BJ (cell line): ENCODE results near the gene KCTD17. TPM values are rescaled to one million over a fixed set of nuclear protein-coding genes. Genes with fewer than 3 reads are reported as not detected.

Source experiments
- CTCF ChIA-PET: fragments of 350-600 bp; formaldehyde crosslinking; extraction: SDS; loops from one replicate; lab custom pipeline; 2021; ENCODE audit warnings: antibody characterized with exemption, inconsistent platforms; lab: Yijun Ruan, JAX
- POLR2A ChIA-PET: fragments of 300-600 bp; sonication (Branson Sonifier 250); formaldehyde crosslinking; extraction: SDS; loops from one replicate; lab custom pipeline; 2021; ENCODE audit warnings: antibody characterized with exemption; lab: Charles Lee
- DNase-seq: peaks from one replicate; pipeline ENCODE4 v3.0.0-alpha.2; 2011; ENCODE audit warnings: low read depth
- H3K27me3 ChIP-seq: 2 replicates; pipeline ENCODE4 v1.6.0; 2011; ENCODE audit warnings: low read length; ENCODE audit not compliant: control insufficient read depth, insufficient read depth
- H3K36me3 ChIP-seq: 2 replicates; pipeline ENCODE4 v1.5.1; 2011; ENCODE audit warnings: low read length; ENCODE audit not compliant: control insufficient read depth, insufficient read depth
- H3K4me3 ChIP-seq: 2 replicates; pipeline ENCODE4 v1.5.1; 2011; ENCODE audit warnings: low read depth, mild to moderate bottlenecking, control low read depth, low read length
- CTCF ChIP-seq: IDR thresholded peaks from 2 replicates; pipeline ENCODE4 v1.5.1; 2011; ENCODE audit warnings: low read depth, mild to moderate bottlenecking, control low read depth, inconsistent platforms, low read length, moderate library complexity; ENCODE audit not compliant: insufficient read depth
- polyA plus RNA-seq: library from polyadenylated mRNA; depleted of rRNA; stranded (reverse); fragments of >200 nt; gene quantifications from 2 replicates; pipeline ENCODE4 v1.2.3, GENCODE V29; 2011

Gene KCTD17
- polyA plus RNA-seq, 1 experiment: 36.3 TPM

GRCh38 chr22:37067428-37067827, 15.9 kb downstream of the KCTD17 start:
- Histone ChIP-seq H3K27me3 (peaks cover 22% of the 10 kb centered on the region), H3K36me3 (no peaks in the 10 kb centered on the region; the same call in 1 of the 2 replicates), H3K4me3 (no peak overlapping the region)
- POLR2A ChIA-PET: no interaction called here
- no peak for TF ChIP-seq CTCF
- no peak for DNase-seq
- CTCF ChIA-PET: interaction anchor here (1.1 kb wide), 1 partner anchor 133 kb away, joined by 3 read pairs; no protein-coding TSS in a partner anchor

GRCh38 chr22:37068859-37069258, 17.3 kb downstream of the KCTD17 start:
- H3K4me3 ChIP-seq: no peak overlapping the region
- H3K27me3 ChIP-seq: peaks cover 22% of the 10 kb centered on the region
- POLR2A ChIA-PET: no interaction called here
- no peak for DNase-seq
- TF ChIP-seq CTCF: no peak
- H3K36me3 ChIP-seq: no peaks in the 10 kb centered on the region; the same call in 1 of the 2 replicates
- CTCF ChIA-PET: no interaction called here

GRCh38 chr22:37069319-37069718, 17.8 kb downstream of the KCTD17 start:
- no peak for TF ChIP-seq CTCF
- CTCF ChIA-PET: no interaction called here
- DNase-seq: no peak
- H3K4me3 ChIP-seq: no peak overlapping the region
- H3K36me3 ChIP-seq: no peaks in the 10 kb centered on the region
- peaks cover 22% of the 10 kb centered on the region for H3K27me3 ChIP-seq
- POLR2A ChIA-PET: no interaction called here

- ChIA-PET CTCF (interaction anchor here (1.1 kb wide), 1 partner anchor 12 kb away, joined by 4 read pairs; no protein-coding TSS in a partner anchor), POLR2A (no interaction called here)
- no peak for TF ChIP-seq CTCF
- no peaks in the 10 kb centered on the region for H3K36me3 ChIP-seq
- no peak for DNase-seq
- no peak overlapping the region for H3K4me3 ChIP-seq
- peaks cover 22% of the 10 kb centered on the region for H3K27me3 ChIP-seq
Measured at GRCh38 chr22:37069719-37070118, 18.2 kb downstream of the KCTD17 start.

GRCh38 chr22:37070334-37070733, 18.8 kb downstream of the KCTD17 start:
- DNase-seq: no peak
- TF ChIP-seq CTCF: no peak
- H3K36me3 ChIP-seq: no peaks in the 10 kb centered on the region
- CTCF ChIA-PET: interaction anchor here (1.1 to 1.3 kb wide), 2 partner anchors 11 to 129 kb away, joined by 4 to 5 read pairs; no protein-coding TSS in a partner anchor
- POLR2A ChIA-PET: no interaction called here
- peaks cover 22% of the 10 kb centered on the region for H3K27me3 ChIP-seq
- H3K4me3 ChIP-seq: no peak overlapping the region
